ENCODE results near the gene STATH. TPM values are rescaled to one million over a fixed set of nuclear protein-coding genes. Genes with fewer than 3 reads are reported as not detected.
"Not testable (repeated sequence)": the region's sequence is repeated elsewhere in the genome, so short reads cannot be mapped to it uniquely, and the experiment has no call there.

Gene STATH
- total and polyA plus RNA-seq, 2 donors (not counting 1 experiment from before 2014, with no cell fraction given): not detected

DNA sequence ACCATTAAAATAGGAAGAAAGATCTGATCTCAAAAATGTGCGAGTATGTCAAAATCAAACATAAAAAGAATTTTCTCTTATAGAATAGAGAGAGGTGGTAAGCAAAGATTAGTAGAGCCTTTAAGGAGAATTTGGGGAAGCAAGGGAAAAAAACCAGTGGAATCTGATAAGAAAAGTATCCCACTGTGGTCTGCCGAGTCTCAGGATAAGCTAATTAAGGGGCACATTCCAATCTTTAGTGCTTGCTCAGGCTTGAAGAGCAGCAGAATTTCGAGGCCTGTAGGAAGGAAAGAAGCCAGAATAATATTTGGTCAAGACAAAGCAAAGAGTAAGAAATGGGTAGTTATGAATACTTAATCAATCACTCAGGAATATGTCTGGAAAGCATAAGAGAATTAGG lies 13.0 kb downstream of the STATH start:
- Histone ChIP-seq H4K20me1 (ENCODE audit: control insufficient read depth, insufficient read depth, low read length, poor library complexity, severe bottlenecking) (no peaks in the 10 kb centered on the region), H3K27me3 (replicated peaks in 1 of 4; ENCODE audit: control extremely low read depth in 1 of 4, control insufficient read depth in 3 of 4, insufficient read depth in 4 of 4, low read length in 3 of 4) (no peaks in the 10 kb centered on the region), H3K36me3 (replicated peaks in 1 of 2; ENCODE audit: control extremely low read depth in 1 of 2, control insufficient read depth in 1 of 2, extremely low read depth in 1 of 2, insufficient read depth in 2 of 2, low read length in 1 of 2) (no peaks in the 10 kb centered on the region), H3K4me1 (ENCODE audit: control insufficient read depth in 2 of 2, insufficient read depth in 2 of 2, low read length in 2 of 2) (no peaks in the 10 kb centered on the region), H3K4me3 (ENCODE audit: control extremely low read depth in 1 of 5, extremely low read depth in 1 of 5, insufficient read depth in 1 of 5, low read depth in 2 of 5, low read length in 4 of 5) (no peak overlapping the region), H3K79me2 (ENCODE audit: control insufficient read depth, insufficient read depth, low read length) (no peaks in the 10 kb centered on the region), H3K9me3 (ENCODE audit: control extremely low read depth in 1 of 3, control insufficient read depth in 2 of 3, insufficient read depth in 1 of 3, low read length in 2 of 3) (peaks cover 0 to 2% (median 0%) of the 10 kb centered on the region in 3 donors), H3K9ac (ENCODE audit: low read length) (no peak overlapping the region), H2AFZ (ENCODE audit: insufficient read depth, low read depth, low read length, poor library complexity, severe bottlenecking) (no peak overlapping the region), H3K27ac (ENCODE audit: low read length in 2 of 2) (no peak overlapping the region), H3K4me2 (replicated peaks; ENCODE audit: low read depth, low read length, poor library complexity, severe bottlenecking) (no peak overlapping the region)
- Mint-ChIP-seq H3K27me3 (no peaks in the 10 kb centered on the region), H3K27ac (no peak overlapping the region), H3K9me3 (ENCODE audit: insufficient read depth) (no peaks in the 10 kb centered on the region), H3K4me3 (no peak overlapping the region), H3K4me1 (no peaks in the 10 kb centered on the region)
- ChIA-PET CTCF (no interaction called here), POLR2A (no interaction called here)
- DNase-seq: no peak
- intact Hi-C loops (cut with micrococcal nuclease): no loop called here
- ATAC-seq (ENCODE audit: low read depth): no peak
- 80% methylated on average over 1 of the region's 3 CpGs for WGBS (ENCODE audit: insufficient coverage)
- TF ChIP-seq, protein P1, sequence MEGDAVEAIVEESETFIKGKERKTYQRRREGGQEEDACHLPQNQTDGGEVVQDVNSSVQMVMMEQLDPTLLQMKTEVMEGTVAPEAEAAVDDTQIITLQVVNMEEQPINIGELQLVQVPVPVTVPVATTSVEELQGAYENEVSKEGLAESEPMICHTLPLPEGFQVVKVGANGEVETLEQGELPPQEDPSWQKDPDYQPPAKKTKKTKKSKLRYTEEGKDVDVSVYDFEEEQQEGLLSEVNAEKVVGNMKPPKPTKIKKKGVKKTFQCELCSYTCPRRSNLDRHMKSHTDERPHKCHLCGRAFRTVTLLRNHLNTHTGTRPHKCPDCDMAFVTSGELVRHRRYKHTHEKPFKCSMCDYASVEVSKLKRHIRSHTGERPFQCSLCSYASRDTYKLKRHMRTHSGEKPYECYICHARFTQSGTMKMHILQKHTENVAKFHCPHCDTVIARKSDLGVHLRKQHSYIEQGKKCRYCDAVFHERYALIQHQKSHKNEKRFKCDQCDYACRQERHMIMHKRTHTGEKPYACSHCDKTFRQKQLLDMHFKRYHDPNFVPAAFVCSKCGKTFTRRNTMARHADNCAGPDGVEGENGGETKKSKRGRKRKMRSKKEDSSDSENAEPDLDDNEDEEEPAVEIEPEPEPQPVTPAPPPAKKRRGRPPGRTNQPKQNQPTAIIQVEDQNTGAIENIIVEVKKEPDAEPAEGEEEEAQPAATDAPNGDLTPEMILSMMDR (IDR thresholded peaks at IDR 0.05): no peak
- TF ChIP-seq EZH2 (IDR thresholded peaks at IDR 0.05; ENCODE audit: borderline replicate concordance, insufficient read depth, low read depth, low read length, poor library complexity, severe bottlenecking): no peak

DNA sequence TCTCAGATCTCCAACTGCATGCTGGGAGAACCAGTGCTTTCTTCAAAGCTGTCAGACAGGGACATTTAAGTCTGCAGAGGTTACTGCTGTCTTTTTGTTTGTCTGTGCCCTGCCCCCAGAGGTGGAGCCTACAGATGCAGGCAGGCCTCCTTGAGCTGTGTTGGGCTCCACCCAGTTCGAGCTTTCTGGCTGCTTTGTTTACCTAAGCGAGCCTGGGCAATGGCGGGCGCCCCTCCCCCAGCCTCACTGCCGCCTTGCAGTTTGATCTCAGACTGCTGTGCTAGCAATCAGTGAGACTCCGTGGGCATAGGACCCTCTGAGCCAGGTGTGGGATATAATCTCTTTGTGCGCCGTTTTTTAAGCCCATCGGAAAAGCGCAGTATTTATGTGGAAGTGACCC lies 23.2 kb downstream of the STATH start:
- H3K4me1 Mint-ChIP-seq; ATAC-seq (ENCODE audit: low read depth); H3K36me3 ChIP-seq (replicated peaks in 1 of 2; ENCODE audit: control extremely low read depth in 1 of 2, control insufficient read depth in 1 of 2, extremely low read depth in 1 of 2, insufficient read depth in 2 of 2, low read length in 1 of 2); DNase-seq; H2AFZ ChIP-seq (ENCODE audit: insufficient read depth, low read depth, low read length, poor library complexity, severe bottlenecking); H3K27me3 ChIP-seq (replicated peaks in 1 of 4; ENCODE audit: control extremely low read depth in 1 of 4, control insufficient read depth in 3 of 4, insufficient read depth in 4 of 4, low read length in 3 of 4); H3K4me3 Mint-ChIP-seq; H3K4me2 ChIP-seq (replicated peaks; ENCODE audit: low read depth, low read length, poor library complexity, severe bottlenecking); POLR2A ChIA-PET; H3K79me2 ChIP-seq (ENCODE audit: control insufficient read depth, insufficient read depth, low read length); H3K4me3 ChIP-seq (ENCODE audit: control extremely low read depth in 1 of 5, extremely low read depth in 1 of 5, insufficient read depth in 1 of 5, low read depth in 2 of 5, low read length in 4 of 5); H3K4me1 ChIP-seq (ENCODE audit: control insufficient read depth in 2 of 2, insufficient read depth in 2 of 2, low read length in 2 of 2); H3K9ac ChIP-seq (ENCODE audit: low read length); H4K20me1 ChIP-seq (ENCODE audit: control insufficient read depth, insufficient read depth, low read length, poor library complexity, severe bottlenecking); H3K27ac ChIP-seq (ENCODE audit: low read length in 2 of 2); CTCF ChIA-PET; H3K27me3 Mint-ChIP-seq; intact Hi-C loops (cut with micrococcal nuclease); H3K9me3 ChIP-seq (ENCODE audit: control extremely low read depth in 1 of 3, control insufficient read depth in 2 of 3, insufficient read depth in 1 of 3, low read length in 2 of 3); H3K9me3 Mint-ChIP-seq (ENCODE audit: insufficient read depth); H3K27ac Mint-ChIP-seq: not testable (repeated sequence)
- WGBS (ENCODE audit: insufficient coverage): 100% methylated on average over 2 of the region's 10 CpGs
